ENCODE results near the gene ARHGEF10L.
"Not testable (repeated sequence)": the region's sequence is repeated elsewhere in the genome, so short reads cannot be mapped to it uniquely, and the experiment has no call there.

ARHGEF10L gene

DNA sequence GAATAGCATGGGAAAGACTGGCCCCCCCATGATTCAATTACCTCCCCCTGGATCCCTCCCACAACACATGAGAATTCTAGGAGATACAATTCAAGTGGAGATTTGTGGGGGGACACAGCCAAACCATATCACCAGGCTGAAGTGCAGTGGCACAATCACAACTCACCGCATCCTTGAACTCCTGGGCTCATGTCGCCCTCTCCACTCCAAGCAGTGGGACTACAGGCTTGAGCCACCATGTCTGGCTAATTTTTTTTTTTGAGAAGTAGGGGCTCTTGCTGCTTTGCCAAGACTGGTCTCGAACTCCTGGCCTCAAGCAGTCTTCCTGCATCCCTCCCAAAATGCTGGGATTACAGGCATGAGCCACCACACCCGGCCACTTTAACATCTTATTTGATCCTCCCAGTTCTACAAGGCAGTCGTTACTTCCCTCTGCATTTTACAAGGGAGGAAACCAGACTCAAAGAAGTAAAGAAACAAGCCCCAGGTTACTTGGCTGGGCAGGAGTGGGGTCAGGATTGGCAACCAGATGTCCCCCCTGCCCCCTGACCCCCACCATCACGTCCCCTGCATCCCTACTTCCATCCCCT is 188.7 kb downstream of the ARHGEF10L start:
- in situ Hi-C loops (cut with HindIII; ENCODE audit: low sequenced_read_pairs): no loop called here

DNA sequence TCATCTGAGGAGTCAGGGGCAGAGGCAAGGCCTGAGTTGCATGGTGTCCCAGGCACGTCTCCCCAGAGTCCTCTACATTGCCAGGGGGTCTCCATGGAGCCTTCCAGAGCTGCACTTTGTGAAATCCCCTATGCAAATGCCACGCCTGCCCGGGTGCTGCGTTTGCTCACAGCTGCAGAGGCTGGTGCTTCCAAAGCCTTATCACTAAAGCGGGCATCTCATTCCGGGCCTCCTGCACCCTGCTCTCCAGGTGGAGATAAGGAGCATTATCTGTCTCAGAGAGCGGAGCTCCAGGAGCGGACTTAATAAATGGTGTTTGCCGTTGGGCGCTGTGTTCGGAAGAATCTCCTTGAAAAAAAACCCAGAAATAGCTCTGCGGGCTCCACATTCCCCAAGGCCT is 189.8 kb downstream of the ARHGEF10L start:
- in situ Hi-C loops (cut with HindIII; ENCODE audit: low sequenced_read_pairs): no loop called here

DNA sequence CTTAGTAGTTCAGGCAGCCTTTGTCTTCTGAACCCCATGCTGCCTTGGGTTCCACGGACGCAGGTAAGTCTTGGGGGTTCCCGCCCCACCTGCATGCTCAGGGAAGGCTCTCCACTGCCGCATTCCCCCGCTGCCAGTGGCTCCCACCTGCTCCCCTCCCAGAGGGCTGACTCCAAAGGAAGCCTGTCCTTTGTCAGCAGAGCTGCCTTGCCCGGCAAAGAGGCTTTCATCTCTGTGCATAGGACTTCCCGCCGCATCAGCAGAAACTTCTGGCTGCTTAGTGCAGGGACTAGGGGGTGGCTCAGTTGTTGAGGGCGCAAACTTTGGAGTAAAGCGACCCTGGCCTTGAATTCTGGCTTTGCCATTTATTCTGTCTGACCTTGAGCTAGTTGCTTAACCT is 190.4 kb downstream of the ARHGEF10L start:
- in situ Hi-C loops (cut with HindIII; ENCODE audit: low sequenced_read_pairs): no loop called here

DNA sequence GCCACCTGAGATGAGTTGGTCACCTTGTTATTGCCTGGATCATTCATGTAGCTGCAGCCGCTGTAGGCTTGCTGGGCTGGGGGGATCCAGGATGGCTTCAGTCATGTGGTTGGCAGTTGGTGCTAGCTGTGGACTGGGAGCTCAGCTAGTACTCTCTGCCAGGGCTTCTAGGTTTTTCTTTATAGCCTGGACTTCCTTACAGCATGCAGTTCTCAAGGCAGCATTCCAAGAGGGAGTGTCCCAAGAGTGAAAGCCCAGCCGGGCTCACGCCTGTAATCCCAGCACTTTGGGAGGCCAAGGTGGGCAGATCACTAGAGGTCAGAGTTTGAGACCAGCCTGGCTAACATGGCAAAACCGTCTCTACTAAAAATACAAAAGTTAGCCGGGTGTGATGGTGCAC is 192.0 kb downstream of the ARHGEF10L start:
- in situ Hi-C loops (cut with HindIII; ENCODE audit: low sequenced_read_pairs): no loop called here

DNA sequence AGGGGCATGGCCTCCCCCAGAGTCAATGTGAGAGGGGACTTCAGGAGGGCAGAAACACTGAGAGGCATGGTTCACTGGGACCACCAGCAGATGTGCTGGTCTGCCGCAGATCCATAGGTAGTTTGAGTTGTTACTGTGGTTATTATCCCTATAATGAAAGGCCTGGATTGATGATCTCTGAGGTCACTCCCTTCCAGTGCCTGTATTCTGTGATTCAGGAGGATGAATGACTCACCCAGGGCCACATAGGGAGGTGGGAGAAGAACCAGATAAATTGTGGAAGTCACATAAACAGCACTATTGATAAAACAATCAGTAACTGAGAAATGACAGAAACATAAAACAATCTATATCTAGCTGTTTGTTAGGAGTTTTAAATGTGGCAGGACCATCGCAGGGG is 193.0 kb downstream of the ARHGEF10L start:
- in situ Hi-C loops (cut with HindIII; ENCODE audit: low sequenced_read_pairs): no loop called here

DNA sequence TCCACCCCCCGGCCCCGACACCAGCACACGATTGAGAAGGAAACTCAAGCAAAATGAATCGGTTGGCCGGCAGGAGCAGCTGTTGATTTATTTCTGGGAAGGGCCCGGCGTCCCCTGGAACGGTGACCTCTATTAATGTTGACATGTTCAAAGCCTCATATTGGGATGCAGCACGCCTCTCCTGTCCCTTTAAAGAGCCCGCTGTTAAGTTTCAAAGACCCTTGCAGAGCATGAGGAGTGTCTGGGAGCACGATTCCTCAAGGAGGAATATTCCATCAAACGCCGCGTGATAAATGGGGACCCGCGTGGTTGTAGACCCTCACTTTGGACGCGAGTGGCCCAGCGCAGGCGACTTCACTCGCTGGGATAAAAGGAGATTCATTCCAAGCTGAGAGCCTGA is 194.2 kb downstream of the ARHGEF10L start:
- in situ Hi-C loops (cut with HindIII; ENCODE audit: low sequenced_read_pairs): no loop called here

GRCh38 chr1:17734609-17735008 is 195.1 kb downstream of the ARHGEF10L start:
- in situ Hi-C loops (cut with HindIII; ENCODE audit: low sequenced_read_pairs): no loop called here

DNA sequence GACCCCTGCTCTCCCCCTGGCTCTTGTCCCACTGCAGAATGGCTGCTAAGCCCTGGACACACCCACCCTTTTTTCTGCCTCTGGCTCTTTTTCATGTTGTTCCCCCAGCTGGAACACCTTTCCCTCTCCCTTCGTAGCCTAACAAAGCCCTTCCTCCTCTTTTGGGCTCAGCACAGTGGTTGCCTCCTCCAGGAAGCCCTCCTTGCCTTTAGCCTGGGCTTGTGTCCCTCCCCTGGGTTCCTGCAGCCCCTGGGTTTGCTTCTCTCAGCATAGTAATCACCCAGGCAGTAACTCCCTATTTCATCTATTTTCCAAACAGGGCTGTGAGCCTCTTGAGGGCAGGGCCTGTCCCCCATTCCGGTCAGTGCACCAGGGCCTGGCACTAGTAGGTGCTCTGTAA is 195.8 kb downstream of the ARHGEF10L start:
- in situ Hi-C loops (cut with HindIII; ENCODE audit: low sequenced_read_pairs): no loop called here

GRCh38 chr1:17735793-17736192 is 196.3 kb downstream of the ARHGEF10L start:
- in situ Hi-C loops (cut with HindIII; ENCODE audit: low sequenced_read_pairs): no loop called here

GRCh38 chr1:17736625-17737024 is 197.1 kb downstream of the ARHGEF10L start:
- in situ Hi-C loops (cut with HindIII; ENCODE audit: low sequenced_read_pairs): no loop called here

GRCh38 chr1:17739050-17739449 is 199.6 kb downstream of the ARHGEF10L start:
- in situ Hi-C loops (cut with HindIII; ENCODE audit: low sequenced_read_pairs): no loop called here

DNA sequence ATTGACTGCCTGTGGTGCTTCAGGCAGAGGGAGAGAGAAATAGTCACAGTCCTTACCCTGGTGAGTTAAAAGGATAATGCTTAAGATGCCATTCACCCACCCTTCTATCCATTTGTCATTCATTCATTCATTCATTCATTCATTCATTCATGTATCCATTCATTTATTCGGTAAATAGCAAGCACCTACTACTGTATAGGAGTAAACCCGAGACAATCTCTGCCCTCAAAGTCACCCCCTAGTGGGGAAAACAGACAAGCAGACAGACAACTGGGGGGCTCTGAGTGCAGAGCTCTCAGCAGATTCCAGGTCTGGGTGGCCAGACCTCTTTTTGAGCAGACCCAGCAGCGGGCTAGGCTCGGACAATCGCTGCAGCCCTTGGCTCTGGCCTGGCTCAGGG is 201.6 kb downstream of the ARHGEF10L start:
- in situ Hi-C loops (cut with HindIII; ENCODE audit: low sequenced_read_pairs): no loop called here

GRCh38 chr1:17742583-17742982 is 203.1 kb downstream of the ARHGEF10L start:
- in situ Hi-C loops (cut with HindIII; ENCODE audit: low sequenced_read_pairs): no loop called here

DNA sequence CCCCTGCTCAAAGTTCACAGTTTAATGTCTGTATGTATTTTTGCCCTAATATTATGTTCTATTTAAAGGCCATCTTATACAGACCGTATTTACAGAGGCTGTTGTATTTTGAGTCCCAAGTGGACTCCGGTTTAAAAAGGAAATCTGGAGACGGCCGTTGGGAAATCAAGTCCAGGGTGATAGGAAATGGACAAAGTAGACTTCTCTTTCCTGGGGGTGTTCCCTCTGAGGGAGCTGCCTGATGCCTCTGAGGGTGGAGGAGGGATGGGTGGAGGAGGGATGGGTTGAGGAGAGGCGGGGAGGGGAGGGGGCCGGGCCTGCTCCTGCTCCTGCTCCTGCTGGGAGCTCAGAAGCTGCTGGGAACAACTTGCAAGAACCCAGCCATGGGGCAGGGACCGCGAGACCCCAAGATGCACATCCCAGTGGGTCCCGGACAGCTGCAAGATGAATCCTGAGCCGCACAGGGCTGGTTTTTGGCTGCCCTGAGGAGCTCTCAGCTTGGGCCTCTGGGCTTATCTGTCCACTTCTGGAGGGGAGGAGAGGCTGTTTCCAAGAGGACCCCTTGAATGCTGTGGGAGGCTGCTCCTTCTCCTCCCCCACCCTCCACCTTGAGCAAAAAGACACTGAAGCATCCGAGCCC is 203.6 kb downstream of the ARHGEF10L start:
- in situ Hi-C loops (cut with HindIII; ENCODE audit: low sequenced_read_pairs): no loop called here

GRCh38 chr1:17743925-17744324 is 204.4 kb downstream of the ARHGEF10L start:
- in situ Hi-C loops (cut with HindIII; ENCODE audit: low sequenced_read_pairs): no loop called here

DNA sequence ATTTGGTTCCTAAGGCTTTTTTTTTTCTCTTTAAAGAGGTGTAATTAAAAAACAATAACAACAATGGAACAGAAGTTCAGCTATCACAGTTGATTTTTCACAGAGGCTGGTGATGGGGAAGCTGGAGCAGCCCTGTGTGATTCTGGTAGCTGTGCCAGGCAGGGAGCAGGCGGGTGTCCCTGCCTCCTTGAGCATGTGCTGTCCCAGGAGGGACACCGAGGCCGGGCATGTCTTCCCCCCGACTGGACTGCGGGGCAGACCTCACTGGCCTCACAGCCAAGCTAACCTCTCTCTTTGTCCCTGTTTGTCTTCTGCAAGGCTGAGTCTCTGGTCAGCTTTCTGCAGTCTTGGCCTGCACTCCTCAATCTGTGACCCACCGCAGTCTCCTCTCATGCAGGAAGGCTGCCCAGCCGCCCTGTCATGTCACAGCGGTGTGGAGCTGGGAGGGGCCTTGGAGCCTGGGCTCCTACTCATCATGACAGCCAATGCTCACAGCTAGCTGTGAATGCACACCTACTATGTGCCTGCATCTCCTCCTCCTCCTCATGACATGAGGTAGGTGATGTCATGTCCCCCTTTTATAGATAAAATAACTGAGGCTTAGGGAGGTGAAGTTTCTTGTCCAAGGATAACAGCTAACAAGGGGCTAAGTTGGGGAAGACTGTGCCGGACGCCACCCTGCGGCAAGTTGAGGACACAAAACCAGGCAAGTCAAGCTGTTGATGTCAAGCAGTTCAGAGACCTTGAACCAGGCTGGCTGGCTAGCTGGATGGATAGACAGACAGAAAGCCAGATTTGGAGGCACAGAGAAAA is 205.4 kb downstream of the ARHGEF10L start:
- in situ Hi-C loops (cut with HindIII; ENCODE audit: low sequenced_read_pairs): no loop called here

GRCh38 chr1:17745479-17745955 is 206.0 kb downstream of the ARHGEF10L start:
- in situ Hi-C loops (cut with HindIII; ENCODE audit: low sequenced_read_pairs): no loop called here

- in situ Hi-C loops (cut with HindIII; ENCODE audit: low sequenced_read_pairs): not testable (repeated sequence)
Measured at GRCh38 chr1:17746281-17746680, 206.8 kb downstream of the ARHGEF10L start.

- in situ Hi-C loops (cut with HindIII; ENCODE audit: low sequenced_read_pairs): no loop called here
Measured at GRCh38 chr1:17746920-17747319, 207.4 kb downstream of the ARHGEF10L start.
